ENCODE data around the gene NAV2.

Gene NAV2

GRCh38 chr11:20011307-20011951 lies 298.8 kb downstream of the NAV2 start:
- no peak for DNase-seq

GRCh38 chr11:20013346-20014066 lies 300.9 kb downstream of the NAV2 start:
- peak; percentile 70 for DNase-seq

- DNase-seq: no peak
These were observed 301.4 kb downstream of the NAV2 start for GRCh38 chr11:20014067-20014402.

GRCh38 chr11:20015101-20015500 lies 302.5 kb downstream of the NAV2 start:
- DNase-seq: no peak

- no peak for DNase-seq
These were observed 303.1 kb downstream of the NAV2 start for GRCh38 chr11:20015529-20016427.

- DNase-seq: no peak
These were observed 303.9 kb downstream of the NAV2 start for GRCh38 chr11:20016526-20016925.

GRCh38 chr11:20017320-20017719 lies 304.7 kb downstream of the NAV2 start:
- DNase-seq: no peak

- no peak for DNase-seq
These were observed 307.6 kb downstream of the NAV2 start for GRCh38 chr11:20020198-20020597.

GRCh38 chr11:20020716-20021115 lies 308.1 kb downstream of the NAV2 start:
- DNase-seq: no peak

GRCh38 chr11:20021212-20021611 lies 308.6 kb downstream of the NAV2 start:
- no peak for DNase-seq

- DNase-seq: no peak
These were observed 309.2 kb downstream of the NAV2 start for GRCh38 chr11:20021771-20022362.

GRCh38 chr11:20022363-20023081 lies 309.9 kb downstream of the NAV2 start:
- DNase-seq: no peak

GRCh38 chr11:20023082-20023426 lies 310.4 kb downstream of the NAV2 start:
- no peak for DNase-seq

GRCh38 chr11:20024172-20024935 lies 311.7 kb downstream of the NAV2 start:
- DNase-seq: no peak

- DNase-seq: no peak
These were observed 312.7 kb downstream of the NAV2 start for GRCh38 chr11:20025332-20025840.

GRCh38 chr11:20026629-20027555 lies 314.3 kb downstream of the NAV2 start:
- DNase-seq: no peak

- DNase-seq: no peak
These were observed 314.9 kb downstream of the NAV2 start for GRCh38 chr11:20027556-20028013.

GRCh38 chr11:20029193-20029592 lies 316.6 kb downstream of the NAV2 start:
- no peak for DNase-seq

GRCh38 chr11:20030472-20030871 lies 317.8 kb downstream of the NAV2 start:
- no peak for DNase-seq

Data from NCI-H524 treated with DMSO at 0.1 percent for 48 hours (cell line).